Stimulated activated naive B cell treated with anti-CD40 and anti-IgM and Interleukin-4, amounts not matched to agents 10 μg/mL and 1 μg/mL and 100 μg/mL, for 72 hours (primary cell): ENCODE measurements around the gene ARX.

Source experiments
- ATAC-seq, 2 donors: fragments of 150-1000 bp; cut with Tn5 transposase; replicated peaks; 2 replicates each; pipeline ENCODE4 v1.10.0; 2021; ENCODE audit warnings: moderate library complexity in 1 of 2
- DNase-seq: peaks from one replicate; pipeline ENCODE4 v3.0.0; 2021
- H3K27ac Mint-ChIP-seq: one replicate; pipeline ENCODE4 v1.8.0; 2022; ENCODE audit warnings: mild to moderate bottlenecking, mixed read lengths
- H3K27me3 Mint-ChIP-seq, 2 donors: one replicate each; pipeline ENCODE4 v1.8.0; 2022; ENCODE audit warnings: mixed read lengths in 2 of 2
- H3K36me3 Mint-ChIP-seq, 2 donors: one replicate each; pipeline ENCODE4 v1.8.0; 2022; ENCODE audit warnings: mixed read lengths in 2 of 2, mild to moderate bottlenecking in 1 of 2
- H3K4me1 Mint-ChIP-seq, 2 donors: one replicate each; pipeline ENCODE4 v1.8.0; 2022; ENCODE audit warnings: mixed read lengths in 2 of 2, mild to moderate bottlenecking in 1 of 2
- H3K4me3 Mint-ChIP-seq, 2 donors: one replicate each; pipeline ENCODE4 v1.8.0; 2022; ENCODE audit warnings: mild to moderate bottlenecking in 2 of 2, mixed read lengths in 2 of 2, moderate library complexity in 1 of 2
- H3K9me3 Mint-ChIP-seq, 2 donors: one replicate each; pipeline ENCODE4 v1.8.0; 2022; ENCODE audit warnings: mixed read lengths in 2 of 2, mild to moderate bottlenecking in 1 of 2

The ARX gene

DNA sequence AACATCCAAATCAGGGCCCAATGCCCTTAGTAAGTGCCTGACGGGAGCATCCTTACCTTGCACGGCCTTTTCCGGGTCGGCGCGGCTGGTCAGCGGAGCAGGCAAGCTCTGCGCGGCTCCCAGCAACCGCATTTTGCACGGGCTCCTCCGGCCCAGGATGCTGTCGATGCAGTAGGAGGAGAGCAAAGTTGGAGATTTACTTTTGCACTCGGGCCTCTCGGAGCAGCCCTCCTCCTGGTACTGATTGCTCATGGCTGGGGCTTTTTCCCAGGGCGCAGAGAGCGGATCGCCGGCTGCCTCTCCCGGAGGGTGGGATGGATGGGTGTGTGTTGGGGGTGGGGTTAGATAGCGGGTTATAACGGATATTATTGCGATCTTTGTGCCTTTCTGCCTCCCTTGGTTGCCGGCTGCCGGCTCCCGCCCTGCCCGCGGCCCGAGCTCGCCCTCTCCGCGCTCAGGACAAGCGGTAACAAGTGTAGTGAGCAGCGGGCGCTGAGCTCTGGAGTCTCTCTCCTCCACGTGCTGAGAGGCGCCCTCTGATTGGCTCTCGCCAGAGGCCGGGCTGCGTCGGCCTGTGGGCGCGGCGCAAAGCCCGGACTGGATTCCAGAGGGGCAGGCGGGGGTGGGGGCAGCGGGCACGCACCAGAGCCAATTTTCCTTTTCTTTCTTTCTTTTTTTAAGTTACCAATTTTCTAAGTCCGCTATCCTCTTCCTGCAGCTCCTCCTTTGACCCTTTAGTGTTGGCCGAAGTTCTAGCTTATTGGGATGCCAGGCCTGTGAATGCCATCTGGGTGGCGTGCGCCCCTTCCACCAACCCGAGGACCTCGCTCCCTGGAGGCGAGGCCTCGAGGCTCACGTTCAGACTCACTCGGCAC, at the start of gene ARX:
TSS of gene ARX (minus strand) at position 480 of the 875 bp plus-strand sequence. CDS start at position 252, 228 bp downstream.
- Mint-ChIP-seq H3K27ac (peak within 1 kb of the TSS; percentile 84), H3K27me3 (peaks cover 55% of the 10 kb centered on the region in 2 donors), H3K4me1 (peaks cover 14 to 32% of the 10 kb centered on the region in 2 donors), H3K4me3 (peak within 1 kb of the TSS; percentile 11 to 29), H3K9me3 (no peaks in the 10 kb centered on the region), H3K36me3 (peaks cover 3 to 8% of the 10 kb centered on the region in 2 donors)
- no peak for DNase-seq
- ATAC-seq, result peak; percentile 49 to 63

- no peak overlapping the region for H3K27ac Mint-ChIP-seq
- H3K9me3 Mint-ChIP-seq, result peaks cover 0 to 4% of the 10 kb centered on the region in 2 donors
- H3K36me3 Mint-ChIP-seq, result no peaks in the 10 kb centered on the region
- peaks cover 0 to 5% of the 10 kb centered on the region in 2 donors for H3K27me3 Mint-ChIP-seq
- no peaks in the 10 kb centered on the region for H3K4me1 Mint-ChIP-seq
- DNase-seq (no peak), ATAC-seq (no peak)
- H3K4me3 Mint-ChIP-seq, result no peak overlapping the region
These were observed 43.5 kb upstream of the ARX start for GRCh38 chrX:25059273-25059672.

- H3K9me3 Mint-ChIP-seq, result peaks cover 0 to 4% of the 10 kb centered on the region in 2 donors
- DNase-seq, result no peak
These were observed 37.2 kb upstream of the ARX start for GRCh38 chrX:25052798-25053534.

DNA sequence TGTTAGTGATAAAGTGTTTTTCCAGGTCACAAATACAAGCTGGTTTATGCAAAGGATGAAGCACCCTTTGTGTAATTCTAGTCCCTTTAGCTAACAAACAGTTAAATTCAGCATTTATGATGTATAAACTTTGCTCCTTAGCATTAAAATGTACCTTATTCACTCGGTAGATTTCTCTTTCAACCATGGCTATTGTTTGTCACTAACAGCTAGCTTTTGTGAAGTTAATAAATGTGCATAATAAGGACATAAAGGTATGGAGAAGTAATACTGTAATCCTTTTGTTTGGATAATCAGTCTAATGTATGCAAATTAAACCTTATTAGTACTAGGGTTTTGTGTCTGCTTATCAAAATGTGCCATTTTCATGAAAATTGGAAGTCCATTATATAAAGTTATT, 34.2 kb upstream of the ARX start:
- Mint-ChIP-seq H3K4me3 (no peak overlapping the region), H3K27ac (no peak overlapping the region), H3K4me1 (no peaks in the 10 kb centered on the region), H3K9me3 (no peaks in the 10 kb centered on the region), H3K27me3 (peaks cover 0 to 5% of the 10 kb centered on the region in 2 donors), H3K36me3 (no peaks in the 10 kb centered on the region)
- DNase-seq, result no peak
- no peak for ATAC-seq

More at GRCh38 chrX:25052798-25053534, 37.2 kb upstream of the ARX start:
- Mint-ChIP-seq H3K27me3 (peaks cover 0 to 4% of the 10 kb centered on the region in 2 donors), H3K4me1 (no peaks in the 10 kb centered on the region), H3K27ac (no peak overlapping the region), H3K4me3 (no peak overlapping the region), H3K36me3 (no peaks in the 10 kb centered on the region)
- no peak for ATAC-seq

- no peak overlapping the region for H3K27ac Mint-ChIP-seq
- DNase-seq (no peak), ATAC-seq (no peak)
- H3K36me3 Mint-ChIP-seq, result no peaks in the 10 kb centered on the region
- H3K9me3 Mint-ChIP-seq, result peaks cover 0 to under 1% of the 10 kb centered on the region in 2 donors
- no peak overlapping the region for H3K4me3 Mint-ChIP-seq
- H3K27me3 Mint-ChIP-seq, result peaks cover 0 to 8% of the 10 kb centered on the region in 2 donors
- no peaks in the 10 kb centered on the region for H3K4me1 Mint-ChIP-seq
These were observed 33.6 kb upstream of the ARX start for GRCh38 chrX:25049357-25049756.

GRCh38 chrX:25048178-25048577, 32.4 kb upstream of the ARX start:
- H3K9me3 Mint-ChIP-seq, result peaks cover 0 to 3% of the 10 kb centered on the region in 2 donors
- H3K4me1 Mint-ChIP-seq, result peaks cover under 1 to 6% of the 10 kb centered on the region in 2 donors
- DNase-seq (no peak), ATAC-seq (no peak)
- H3K36me3 Mint-ChIP-seq, result no peaks in the 10 kb centered on the region
- H3K27me3 Mint-ChIP-seq, result peaks cover 0 to 11% of the 10 kb centered on the region in 2 donors
- H3K4me3 Mint-ChIP-seq, result no peak overlapping the region
- H3K27ac Mint-ChIP-seq, result no peak overlapping the region

DNA sequence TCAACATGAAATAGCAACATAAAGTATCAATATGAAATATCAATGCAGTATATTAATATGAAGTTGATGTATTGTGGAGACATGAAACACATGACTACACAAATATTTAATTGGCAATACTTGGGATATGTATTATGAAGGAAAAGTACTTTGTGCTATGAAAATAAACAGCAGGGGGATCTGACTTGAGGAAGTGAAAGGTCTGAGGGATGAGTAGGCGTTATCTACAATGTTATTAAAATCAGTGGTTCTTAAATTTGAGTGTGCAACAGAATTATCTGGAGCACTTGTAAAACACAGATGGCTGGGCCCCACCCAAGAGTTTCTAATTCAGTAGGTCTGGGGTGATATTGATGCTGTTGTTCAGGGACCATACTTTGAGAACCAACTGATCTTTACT, 27.4 kb upstream of the ARX start:
- H3K27ac Mint-ChIP-seq, result no peak overlapping the region
- H3K36me3 Mint-ChIP-seq, result no peaks in the 10 kb centered on the region
- peaks cover 0 to 10% of the 10 kb centered on the region in 2 donors for H3K27me3 Mint-ChIP-seq
- ATAC-seq (no peak), DNase-seq (no peak)
- H3K4me1 Mint-ChIP-seq, result peaks cover 1 to 9% of the 10 kb centered on the region in 2 donors
- H3K4me3 Mint-ChIP-seq, result no peak overlapping the region
- peaks cover 0 to 3% of the 10 kb centered on the region in 2 donors for H3K9me3 Mint-ChIP-seq

- no peak overlapping the region for H3K4me3 Mint-ChIP-seq
- ATAC-seq, result no peak
These were observed 23.3 kb upstream of the ARX start for GRCh38 chrX:25039036-25039435.

DNA sequence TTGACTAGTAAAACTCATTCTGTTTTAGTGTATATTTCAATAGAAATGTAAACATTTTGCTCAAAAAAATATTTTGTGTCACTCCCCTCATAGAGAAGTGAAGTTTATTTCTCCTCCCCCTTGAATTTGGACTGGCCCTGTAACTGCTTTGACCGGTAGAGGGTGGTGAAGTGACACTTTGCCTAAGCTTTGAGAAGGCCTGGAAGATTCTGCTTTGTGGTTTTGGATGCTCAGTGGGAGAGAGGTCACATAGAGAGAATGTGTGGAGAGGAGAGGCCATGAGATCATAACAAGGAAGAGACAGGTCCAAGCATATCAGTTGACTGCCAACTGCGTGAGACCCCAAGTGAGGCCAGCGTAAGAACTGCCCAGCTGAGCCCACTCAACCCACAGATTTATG, 19.1 kb upstream of the ARX start:
- Mint-ChIP-seq H3K4me1 (no peaks in the 10 kb centered on the region), H3K27ac (no peak overlapping the region), H3K4me3 (no peak overlapping the region), H3K36me3 (no peaks in the 10 kb centered on the region), H3K9me3 (no peaks in the 10 kb centered on the region), H3K27me3 (peaks cover 7 to 9% of the 10 kb centered on the region in 2 donors)
- ATAC-seq (no peak), DNase-seq (no peak)

More at GRCh38 chrX:25039036-25039435, 23.3 kb upstream of the ARX start:
- peaks cover 1 to 9% of the 10 kb centered on the region in 2 donors for H3K4me1 Mint-ChIP-seq
- H3K27me3 Mint-ChIP-seq, result peaks cover 7 to 9% of the 10 kb centered on the region in 2 donors
- no peaks in the 10 kb centered on the region for H3K9me3 Mint-ChIP-seq
- no peak for DNase-seq
- H3K36me3 Mint-ChIP-seq, result no peaks in the 10 kb centered on the region
- no peak overlapping the region for H3K27ac Mint-ChIP-seq

GRCh38 chrX:25029288-25029825, 13.6 kb upstream of the ARX start:
- no peaks in the 10 kb centered on the region for H3K9me3 Mint-ChIP-seq
- no peak overlapping the region for H3K27ac Mint-ChIP-seq
- no peak for DNase-seq
- H3K36me3 Mint-ChIP-seq, result no peaks in the 10 kb centered on the region
- H3K4me1 Mint-ChIP-seq, result no peaks in the 10 kb centered on the region
- no peak overlapping the region for H3K4me3 Mint-ChIP-seq
- no peak for ATAC-seq
- peaks cover 7 to 16% of the 10 kb centered on the region in 2 donors for H3K27me3 Mint-ChIP-seq

DNA sequence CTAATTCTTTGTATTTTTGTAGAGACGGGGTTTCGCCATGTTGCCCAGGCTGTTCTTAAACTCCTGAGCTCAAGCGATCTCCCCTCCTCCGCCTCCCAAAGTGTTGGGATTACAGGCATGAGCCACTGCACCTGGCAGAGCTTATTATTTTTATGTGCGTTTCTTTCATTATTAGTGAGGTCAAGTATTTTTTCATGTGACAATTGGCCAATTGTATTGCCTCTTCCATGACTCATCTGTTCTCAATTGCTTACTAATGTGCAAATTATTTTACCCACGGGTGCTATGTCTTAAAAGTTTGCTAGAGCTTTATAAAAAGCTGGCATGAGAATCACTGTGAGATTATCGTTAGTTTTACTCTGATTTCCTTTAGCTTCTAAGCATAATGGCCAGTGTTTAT, 13.0 kb upstream of the ARX start:
- Mint-ChIP-seq H3K27me3 (peaks cover 13 to 22% of the 10 kb centered on the region in 2 donors), H3K36me3 (no peaks in the 10 kb centered on the region), H3K9me3 (no peaks in the 10 kb centered on the region), H3K27ac (no peak overlapping the region), H3K4me1 (no peaks in the 10 kb centered on the region), H3K4me3 (no peak overlapping the region)
- ATAC-seq (no peak), DNase-seq (no peak)

- Mint-ChIP-seq H3K4me3 (no peak overlapping the region), H3K4me1 (peaks cover 0 to 8% of the 10 kb centered on the region in 2 donors), H3K36me3 (peaks cover 0 to 1% of the 10 kb centered on the region in 2 donors), H3K27me3 (peaks cover 31 to 35% of the 10 kb centered on the region in 2 donors), H3K27ac (no peak overlapping the region), H3K9me3 (no peaks in the 10 kb centered on the region)
- no peak for ATAC-seq
- DNase-seq, result no peak
These were observed 10.8 kb upstream of the ARX start for GRCh38 chrX:25026576-25026975.

GRCh38 chrX:25025615-25026014, 9.8 kb upstream of the ARX start:
- Mint-ChIP-seq H3K4me3 (no peak overlapping the region), H3K27me3 (peaks cover 37 to 41% of the 10 kb centered on the region in 2 donors), H3K36me3 (peaks cover 0 to 1% of the 10 kb centered on the region in 2 donors), H3K4me1 (peaks cover 2 to 15% of the 10 kb centered on the region in 2 donors), H3K27ac (no peak overlapping the region), H3K9me3 (no peaks in the 10 kb centered on the region)
- ATAC-seq (no peak), DNase-seq (no peak)

DNA sequence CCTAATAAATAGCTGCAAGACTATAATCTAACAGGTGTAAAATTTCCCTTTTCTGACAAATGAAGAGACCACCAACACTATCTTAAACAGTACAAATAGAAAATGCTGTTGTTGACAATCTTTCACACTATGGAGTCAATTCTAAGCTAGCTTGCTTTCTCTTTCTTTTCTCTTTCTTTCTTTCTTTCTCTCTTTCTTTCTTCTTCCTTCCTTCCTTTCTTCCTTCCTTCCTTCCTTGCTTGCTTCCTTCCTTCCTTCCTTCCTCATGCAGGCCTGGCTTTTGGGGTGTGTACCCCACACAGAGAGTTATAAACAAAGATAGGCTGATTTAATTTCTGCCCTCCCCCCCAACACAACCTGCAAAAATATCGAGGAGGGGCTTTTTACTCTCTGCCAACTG, 8.1 kb upstream of the ARX start:
- Mint-ChIP-seq H3K27me3 (peaks cover 46 to 49% of the 10 kb centered on the region in 2 donors), H3K27ac (no peak overlapping the region), H3K36me3 (peaks cover 0 to 1% of the 10 kb centered on the region in 2 donors), H3K4me3 (no peak overlapping the region), H3K9me3 (no peaks in the 10 kb centered on the region), H3K4me1 (peaks cover 5 to 21% of the 10 kb centered on the region in 2 donors)
- no peak for ATAC-seq
- DNase-seq, result no peak
